ENCODE results near the gene PLCG1. TPM values are rescaled to one million over a fixed set of nuclear protein-coding genes. Genes with fewer than 3 reads are reported as not detected.

The PLCG1 gene
- total and polyA plus RNA-seq, 2 donors, result 66.7 to 86.7 TPM

- Histone ChIP-seq H3K36me3 (ENCODE audit: insufficient read depth) (no peaks in the 10 kb centered on the region), H3K27ac (ENCODE audit: low read depth) (peak overlapping the region; percentile 25), H3K4me3 (ENCODE audit: low read depth, low read length) (no peak overlapping the region), H3K4me1 (ENCODE audit: insufficient read depth) (no peaks in the 10 kb centered on the region)
- no peak for DNase-seq (ENCODE audit: extremely low spot score)
- WGBS, result 76% methylated on average over 4 of the region's 4 CpGs
These were observed 4.9 kb downstream of the PLCG1 start for GRCh38 chr20:41142245-41142644.

GRCh38 chr20:41142919-41143318 is 5.6 kb downstream of the PLCG1 start:
- Histone ChIP-seq H3K4me1 (ENCODE audit: insufficient read depth) (no peaks in the 10 kb centered on the region), H3K27ac (ENCODE audit: low read depth) (no peak overlapping the region), H3K4me3 (ENCODE audit: low read depth, low read length) (no peak overlapping the region), H3K36me3 (ENCODE audit: insufficient read depth) (no peaks in the 10 kb centered on the region)
- DNase-seq (ENCODE audit: extremely low spot score), result no peak
- 56% methylated on average over 5 of the region's 5 CpGs for WGBS

- H3K4me1 ChIP-seq (ENCODE audit: insufficient read depth), result no peaks in the 10 kb centered on the region
- no peak for DNase-seq (ENCODE audit: extremely low spot score)
- H3K27ac ChIP-seq (ENCODE audit: low read depth), result no peak overlapping the region
- H3K36me3 ChIP-seq (ENCODE audit: insufficient read depth), result no peaks in the 10 kb centered on the region
- 77% methylated on average over 2 of the region's 2 CpGs for WGBS
- no peak overlapping the region for H3K4me3 ChIP-seq (ENCODE audit: low read depth, low read length)
These were observed 6.0 kb downstream of the PLCG1 start for GRCh38 chr20:41143354-41143753.

GRCh38 chr20:41145317-41145716 is 8.0 kb downstream of the PLCG1 start:
- Histone ChIP-seq H3K4me3 (ENCODE audit: low read depth, low read length) (no peak overlapping the region), H3K4me1 (ENCODE audit: insufficient read depth) (no peaks in the 10 kb centered on the region), H3K36me3 (ENCODE audit: insufficient read depth) (no peaks in the 10 kb centered on the region), H3K27ac (ENCODE audit: low read depth) (no peak overlapping the region)
- no peak for DNase-seq (ENCODE audit: extremely low spot score)
- 97% methylated on average over 2 of the region's 2 CpGs for WGBS

GRCh38 chr20:41145821-41146620 is 8.7 kb downstream of the PLCG1 start:
- 46% methylated on average over 12 of the region's 12 CpGs for WGBS
- Histone ChIP-seq H3K27ac (ENCODE audit: low read depth) (no peak overlapping the region), H3K4me1 (ENCODE audit: insufficient read depth) (no peaks in the 10 kb centered on the region), H3K4me3 (ENCODE audit: low read depth, low read length) (no peak overlapping the region), H3K36me3 (ENCODE audit: insufficient read depth) (no peaks in the 10 kb centered on the region)
- no peak for DNase-seq (ENCODE audit: extremely low spot score)

- H3K4me3 ChIP-seq (ENCODE audit: low read depth, low read length), result no peak overlapping the region
- H3K4me1 ChIP-seq (ENCODE audit: insufficient read depth), result no peaks in the 10 kb centered on the region
- no peak for DNase-seq (ENCODE audit: extremely low spot score)
- H3K27ac ChIP-seq (ENCODE audit: low read depth), result no peak overlapping the region
- H3K36me3 ChIP-seq (ENCODE audit: insufficient read depth), result no peaks in the 10 kb centered on the region
- 81% methylated on average over 8 of the region's 8 CpGs for WGBS
These were observed 10.4 kb downstream of the PLCG1 start for GRCh38 chr20:41147767-41148191.

- H3K4me3 ChIP-seq (ENCODE audit: low read depth, low read length), result no peak overlapping the region
- H3K36me3 ChIP-seq (ENCODE audit: insufficient read depth), result no peaks in the 10 kb centered on the region
- WGBS, result 65% methylated on average over 5 of the region's 5 CpGs
- H3K27ac ChIP-seq (ENCODE audit: low read depth), result no peak overlapping the region
- DNase-seq (ENCODE audit: extremely low spot score), result no peak
- no peaks in the 10 kb centered on the region for H3K4me1 ChIP-seq (ENCODE audit: insufficient read depth)
These were observed 11.6 kb downstream of the PLCG1 start for GRCh38 chr20:41148942-41149341.

GRCh38 chr20:41150664-41151063 is 13.3 kb downstream of the PLCG1 start:
- H3K27ac ChIP-seq (ENCODE audit: low read depth), result no peak overlapping the region
- H3K4me3 ChIP-seq (ENCODE audit: low read depth, low read length), result no peak overlapping the region
- WGBS, result 58% methylated on average over 3 of the region's 3 CpGs
- no peak for DNase-seq (ENCODE audit: extremely low spot score)
- H3K36me3 ChIP-seq (ENCODE audit: insufficient read depth), result no peaks in the 10 kb centered on the region
- H3K4me1 ChIP-seq (ENCODE audit: insufficient read depth), result no peaks in the 10 kb centered on the region

GRCh38 chr20:41151134-41151869 is 14.0 kb downstream of the PLCG1 start:
- H3K27ac ChIP-seq (ENCODE audit: low read depth), result no peak overlapping the region
- DNase-seq (ENCODE audit: extremely low spot score), result no peak
- H3K36me3 ChIP-seq (ENCODE audit: insufficient read depth), result no peaks in the 10 kb centered on the region
- 95% methylated on average over 5 of the region's 5 CpGs for whole genome bisulfite sequencing
- no peak overlapping the region for H3K4me3 ChIP-seq (ENCODE audit: low read depth, low read length)
- H3K4me1 ChIP-seq (ENCODE audit: insufficient read depth), result no peaks in the 10 kb centered on the region

- no peak overlapping the region for H3K27ac ChIP-seq (ENCODE audit: low read depth)
- H3K4me3 ChIP-seq (ENCODE audit: low read depth, low read length), result no peak overlapping the region
- H3K36me3 ChIP-seq (ENCODE audit: insufficient read depth), result no peaks in the 10 kb centered on the region
- 53% methylated on average over 5 of the region's 5 CpGs for WGBS
- DNase-seq (ENCODE audit: extremely low spot score), result no peak
- H3K4me1 ChIP-seq (ENCODE audit: insufficient read depth), result no peaks in the 10 kb centered on the region
These were observed 14.9 kb downstream of the PLCG1 start for GRCh38 chr20:41152108-41152757.

GRCh38 chr20:41154436-41155176 is 17.3 kb downstream of the PLCG1 start:
- no peak overlapping the region for H3K27ac ChIP-seq (ENCODE audit: low read depth)
- no peaks in the 10 kb centered on the region for H3K36me3 ChIP-seq (ENCODE audit: insufficient read depth)
- no peaks in the 10 kb centered on the region for H3K4me1 ChIP-seq (ENCODE audit: insufficient read depth)
- H3K4me3 ChIP-seq (ENCODE audit: low read depth, low read length), result no peak overlapping the region
- DNase-seq (ENCODE audit: extremely low spot score), result no peak
- WGBS, result 56% methylated on average over 8 of the region's 8 CpGs

GRCh38 chr20:41155261-41155660 is 17.9 kb downstream of the PLCG1 start:
- Histone ChIP-seq H3K27ac (ENCODE audit: low read depth) (no peak overlapping the region), H3K36me3 (ENCODE audit: insufficient read depth) (no peaks in the 10 kb centered on the region), H3K4me1 (ENCODE audit: insufficient read depth) (no peaks in the 10 kb centered on the region), H3K4me3 (ENCODE audit: low read depth, low read length) (no peak overlapping the region)
- no peak for DNase-seq (ENCODE audit: extremely low spot score)
- 61% methylated on average over 7 of the region's 7 CpGs for WGBS

- no peaks in the 10 kb centered on the region for H3K4me1 ChIP-seq (ENCODE audit: insufficient read depth)
- whole genome bisulfite sequencing, result 74% methylated on average over 6 of the region's 6 CpGs
These were observed 20.8 kb downstream of the PLCG1 start for GRCh38 chr20:41158082-41158625.

More at GRCh38 chr20:41158082-41158625, 20.8 kb downstream of the PLCG1 start:
- no peak overlapping the region for H3K4me3 ChIP-seq (ENCODE audit: low read depth, low read length)
- no peak overlapping the region for H3K27ac ChIP-seq (ENCODE audit: low read depth)
- peaks cover 3% of the 10 kb centered on the region for H3K36me3 ChIP-seq (ENCODE audit: insufficient read depth)
- no peak for DNase-seq (ENCODE audit: extremely low spot score)
